Ovary (tissue), 9 donors: ENCODE results near the gene PIGU. TPM values are rescaled to one million over a fixed set of nuclear protein-coding genes. Genes with fewer than 3 reads are reported as not detected.

Experiments
- DNase-seq, 5 donors: peaks; one replicate each; pipeline ENCODE4 v3.0.0-alpha.2; 2019 to 2020
- H3K27ac ChIP-seq, 2 donors: fragments of 200-600 bp; one replicate each; pipeline versions ENCODE4 v1.5.1 to v1.8.0; 2019 to 2022
- H3K27me3 ChIP-seq: fragments of 200-600 bp; one replicate; pipeline ENCODE4 v1.8.0; 2022
- H3K36me3 ChIP-seq: fragments of 200-600 bp; sonication (generic); one replicate; pipeline ENCODE4 v1.5.1; 2019
- H3K4me1 ChIP-seq: one replicate; pipeline ENCODE4 v1.8.1; 2013; ENCODE audit warnings: mild to moderate bottlenecking, moderate library complexity; ENCODE audit not compliant: insufficient read depth
- H3K4me3 ChIP-seq: fragments of 200-600 bp; sonication (generic); one replicate; pipeline ENCODE4 v1.5.1; 2017
- H3K9me3 ChIP-seq, 2 donors: fragments of 200-600 bp in 1 of 2; sonication (generic) in 1 of 2; one replicate each; pipeline versions ENCODE4 v1.5.1 to v1.8.1; 2013 to 2019; ENCODE audit warnings: mild to moderate bottlenecking in 1 of 2, moderate library complexity in 1 of 2
- EP300 ChIP-seq: sonication (generic); formaldehyde crosslinking; IDR thresholded peaks from one replicate; pipeline ENCODE4 v1.6.1; 2017; ENCODE audit warnings: antibody characterized with exemption
- POLR2A ChIP-seq: fragments of 450-650 bp; IDR thresholded peaks from one replicate; pipeline ENCODE4 v1.6.1; 2017; ENCODE audit warnings: antibody characterized with exemption, mild to moderate bottlenecking, moderate library complexity
- WGBS, 3 donors: extraction: QIAGEN DNeasy Blood & Tissue Kit in 1 of 3; methylation state at CpG; one replicate each; pipeline versions ENCODE4 v1.1.5 to v1.1.7; 2013 to 2017; 5-methylcytosine and 5-hydroxymethylcytosine counted together
- intact Hi-C, 4 donors: fragments of 100-400 bp; cut with DNase I; formaldehyde crosslinking; loops; one replicate each; pipeline versions ENCODE4 v1.11.0 to v1.15.1; 2022 to 2023
- polyA plus RNA-seq, 2 donors: library from polyadenylated mRNA; stranded (reverse); fragments of 200-250 nt in 1 of 2; fragments of 350-450 nt in 1 of 2; fragmentation: Illumina TruSeq in 1 of 2; extraction: RNeasy Lipid Tissue Mini Kit (QIAGEN cat#74804) in 1 of 2; gene quantifications; one replicate each; pipeline ENCODE4 v1.2.3, GENCODE V29; 2013 to 2014
- total RNA-seq, 7 donors: library from RNA; depleted of rRNA in 2 of 7; stranded (reverse); fragments of >200 nt in 2 of 7; fragmentation: NEBNext Ultra II Directional in 3 of 7; extraction: Animal tissue kit (Norgen Biotek cat#: 25700) in 3 of 7; gene quantifications; one replicate each; pipeline versions ENCODE4 v1.1.0 to v1.2.4, GENCODE V29; 2016 to 2023
- TF ChIP-seq, protein P1 (sequence below), 3 donors: fragments of 450-650 bp in 2 of 3; fragments of 200-600 bp in 1 of 3; IDR thresholded peaks; one replicate each; pipeline versions ENCODE4 v1.5.1 to v1.8.0; 2016 to 2022; ENCODE audit warnings: antibody characterized with exemption in 3 of 3, mild to moderate bottlenecking in 1 of 3
- donor health status: DM: no; HTN: no; CAD: no; lungs with moderate emphysema.
- donor health status: DM: no; HTN: no; CAD: no.
- donor health status: Bipolar disorder and iron deficiency.
- donor health status: DM: yes; HTN: yes; CAD: no.
- donor health status: DM: no; HTN: no; CAD: no.
- donor health status: DM: yes; HTN: yes; CAD: no.

Gene PIGU
- total and polyA plus RNA-seq, 9 donors, result 14.4 to 61.4 (median 20.9) TPM

DNA sequence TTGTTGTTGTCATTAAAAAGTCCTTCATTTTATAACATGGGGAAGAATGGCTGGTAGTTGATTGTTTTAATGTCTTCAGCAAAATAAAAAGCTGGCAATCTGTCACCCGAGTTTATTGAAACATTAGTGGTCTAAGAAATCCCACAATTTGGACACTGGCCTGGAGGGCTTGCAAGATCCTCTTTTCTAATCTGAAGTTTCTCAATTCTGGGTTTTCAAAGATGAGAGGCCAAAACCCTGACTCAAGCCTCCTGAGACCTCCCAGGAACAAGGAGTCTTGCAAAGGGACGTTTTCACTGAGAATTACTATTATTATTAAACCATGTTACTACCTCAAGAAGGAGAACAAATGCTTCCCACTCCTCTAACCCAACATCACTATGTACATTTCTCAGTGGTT lies 98.9 kb downstream of the PIGU start:
- peak in 1 of 5 donors; percentile 6 for DNase-seq
- no peaks in the 10 kb centered on the region for H3K4me1 ChIP-seq
- intact Hi-C loops, result no loop called here
- TF ChIP-seq POLR2A (no peak), EP300 (no peak)
- TF ChIP-seq, protein P1, sequence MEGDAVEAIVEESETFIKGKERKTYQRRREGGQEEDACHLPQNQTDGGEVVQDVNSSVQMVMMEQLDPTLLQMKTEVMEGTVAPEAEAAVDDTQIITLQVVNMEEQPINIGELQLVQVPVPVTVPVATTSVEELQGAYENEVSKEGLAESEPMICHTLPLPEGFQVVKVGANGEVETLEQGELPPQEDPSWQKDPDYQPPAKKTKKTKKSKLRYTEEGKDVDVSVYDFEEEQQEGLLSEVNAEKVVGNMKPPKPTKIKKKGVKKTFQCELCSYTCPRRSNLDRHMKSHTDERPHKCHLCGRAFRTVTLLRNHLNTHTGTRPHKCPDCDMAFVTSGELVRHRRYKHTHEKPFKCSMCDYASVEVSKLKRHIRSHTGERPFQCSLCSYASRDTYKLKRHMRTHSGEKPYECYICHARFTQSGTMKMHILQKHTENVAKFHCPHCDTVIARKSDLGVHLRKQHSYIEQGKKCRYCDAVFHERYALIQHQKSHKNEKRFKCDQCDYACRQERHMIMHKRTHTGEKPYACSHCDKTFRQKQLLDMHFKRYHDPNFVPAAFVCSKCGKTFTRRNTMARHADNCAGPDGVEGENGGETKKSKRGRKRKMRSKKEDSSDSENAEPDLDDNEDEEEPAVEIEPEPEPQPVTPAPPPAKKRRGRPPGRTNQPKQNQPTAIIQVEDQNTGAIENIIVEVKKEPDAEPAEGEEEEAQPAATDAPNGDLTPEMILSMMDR (IDR thresholded peaks at IDR 0.05), result no peak
- no peak overlapping the region for H3K4me3 ChIP-seq
- no peak overlapping the region for H3K27ac ChIP-seq
- H3K9me3 ChIP-seq, result no peaks in the 10 kb centered on the region
- 28 to 45% (median 35%) methylated on average over 2 of the region's 2 CpGs for WGBS, 3 donors
- no peaks in the 10 kb centered on the region for H3K36me3 ChIP-seq
- H3K27me3 ChIP-seq, result no peaks in the 10 kb centered on the region

DNA sequence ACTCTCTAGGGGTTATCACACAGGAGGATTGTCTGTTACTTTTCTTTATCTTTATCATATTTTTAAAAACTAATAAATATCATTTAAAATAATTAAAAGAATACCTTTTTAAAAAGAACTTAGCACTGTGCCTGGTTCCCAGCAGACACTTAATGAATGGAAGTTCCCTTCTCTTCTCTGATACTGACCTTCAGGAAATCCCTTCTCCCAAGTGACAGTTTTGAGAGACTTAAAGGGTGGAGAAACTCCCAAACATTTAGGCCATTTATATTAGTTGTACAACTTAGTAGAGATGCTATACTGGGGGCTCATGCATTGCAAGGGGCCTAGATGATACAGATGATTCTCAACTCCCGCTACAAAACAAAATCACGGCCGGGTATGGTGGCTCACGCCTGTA lies 99.8 kb downstream of the PIGU start:
- no peak overlapping the region for H3K4me3 ChIP-seq
- intact Hi-C loops, result no loop called here
- 97 to 98% (median 97%) methylated on average over 4 of the region's 4 CpGs for WGBS, 3 donors
- TF ChIP-seq, protein P1 (IDR thresholded peaks at IDR 0.05), result no peak
- no peaks in the 10 kb centered on the region for H3K9me3 ChIP-seq
- no peaks in the 10 kb centered on the region for H3K36me3 ChIP-seq
- no peak for DNase-seq
- no peaks in the 10 kb centered on the region for H3K4me1 ChIP-seq
- no peak overlapping the region for H3K27ac ChIP-seq
- no peaks in the 10 kb centered on the region for H3K27me3 ChIP-seq

DNA sequence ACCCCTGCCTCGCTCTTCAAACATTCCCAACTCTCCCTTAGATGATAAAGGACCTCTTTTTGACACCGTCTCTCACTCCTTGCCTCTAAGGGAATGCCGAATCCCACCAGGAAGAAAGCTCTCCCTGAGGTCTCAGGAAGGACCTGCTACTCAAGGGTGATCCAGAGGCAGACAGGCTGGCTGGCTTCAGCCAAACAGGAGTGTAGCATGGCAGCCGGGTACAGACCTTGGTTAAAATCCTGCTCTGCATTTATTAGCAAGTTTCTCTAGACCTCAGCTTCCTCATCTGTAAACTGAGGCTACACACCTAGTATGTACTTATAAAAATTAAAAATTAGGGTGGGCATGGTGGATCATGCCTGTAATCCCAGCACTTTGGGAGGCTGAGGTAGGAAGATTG lies 101.1 kb downstream of the PIGU start:
- peak in 1 of 5 donors; percentile 1 for DNase-seq
- WGBS, 3 donors, result 97% methylated on average over 4 of the region's 4 CpGs
- Histone ChIP-seq H3K27me3 (no peaks in the 10 kb centered on the region), H3K4me3 (no peak overlapping the region), H3K27ac (no peak overlapping the region), H3K9me3 (no peaks in the 10 kb centered on the region), H3K4me1 (no peaks in the 10 kb centered on the region), H3K36me3 (no peaks in the 10 kb centered on the region)
- intact Hi-C loops, result no loop called here
- TF ChIP-seq EP300 (no peak), POLR2A (no peak)
- TF ChIP-seq, protein P1 (IDR thresholded peaks at IDR 0.05), result no peak

DNA sequence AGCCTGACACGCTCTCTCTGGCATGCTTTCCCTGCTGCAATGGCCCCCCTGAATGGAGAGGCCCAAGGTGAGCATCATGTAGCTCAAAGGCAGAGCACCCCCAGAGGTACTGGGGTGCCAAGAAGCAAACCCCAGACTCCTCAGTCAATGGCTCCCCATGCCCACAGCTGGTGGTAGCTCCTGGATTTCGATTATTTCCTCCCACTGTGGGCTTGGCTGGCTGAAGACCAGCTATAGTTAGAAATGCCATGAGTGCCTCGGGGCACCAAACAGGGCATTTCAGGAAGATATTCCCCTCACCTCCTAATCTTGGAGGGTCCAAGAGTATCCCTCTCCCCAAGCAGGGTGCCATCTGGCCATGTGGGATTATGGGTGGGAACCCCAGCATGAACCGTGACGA lies 101.6 kb downstream of the PIGU start:
- TF ChIP-seq, protein P1 (IDR thresholded peaks at IDR 0.05), result no peak
- TF ChIP-seq EP300, result no peak
- TF ChIP-seq POLR2A, result no peak
- no peaks in the 10 kb centered on the region for H3K36me3 ChIP-seq
- H3K27ac ChIP-seq, result no peak overlapping the region
- no peaks in the 10 kb centered on the region for H3K9me3 ChIP-seq
- no peak overlapping the region for H3K4me3 ChIP-seq
- H3K4me1 ChIP-seq, result no peaks in the 10 kb centered on the region
- peak in 1 of 5 donors; percentile 2 for DNase-seq
- intact Hi-C loops, result no loop called here
- 91 to 96% (median 96%) methylated on average over 5 of the region's 5 CpGs for WGBS, 3 donors
- H3K27me3 ChIP-seq, result no peaks in the 10 kb centered on the region

DNA sequence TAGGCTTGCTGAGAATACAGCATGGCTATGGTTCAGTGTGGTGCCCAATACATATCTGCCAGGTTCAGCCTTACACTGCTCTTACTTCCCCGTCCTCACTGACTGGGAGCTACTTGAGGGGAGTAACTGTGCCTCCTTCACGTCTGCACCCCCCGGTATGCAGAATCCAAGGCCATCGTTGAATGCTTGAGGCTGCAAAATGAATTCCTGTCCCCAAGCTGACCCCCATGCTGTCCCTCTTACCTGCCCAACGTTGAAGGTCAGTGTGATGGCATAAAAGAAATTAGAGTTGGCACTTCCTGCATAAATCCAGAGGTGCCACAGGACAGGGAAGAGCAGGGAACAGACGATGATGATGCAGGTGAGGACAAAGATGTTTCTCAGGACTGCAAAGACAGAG lies 102.0 kb downstream of the PIGU start:
- Histone ChIP-seq H3K4me3 (no peak overlapping the region), H3K27me3 (no peaks in the 10 kb centered on the region), H3K27ac (no peak overlapping the region), H3K36me3 (no peaks in the 10 kb centered on the region), H3K4me1 (no peaks in the 10 kb centered on the region), H3K9me3 (no peaks in the 10 kb centered on the region)
- DNase-seq, result peak in 1 of 5 donors; percentile 1
- TF ChIP-seq, protein P1 (IDR thresholded peaks at IDR 0.05), result no peak
- TF ChIP-seq EP300, result no peak
- TF ChIP-seq POLR2A, result no peak
- intact Hi-C loops, result no loop called here
- 89 to 92% (median 92%) methylated on average over 6 of the region's 6 CpGs for WGBS, 3 donors
